Measurements from ENCODE around the gene EIF3D.

DNA sequence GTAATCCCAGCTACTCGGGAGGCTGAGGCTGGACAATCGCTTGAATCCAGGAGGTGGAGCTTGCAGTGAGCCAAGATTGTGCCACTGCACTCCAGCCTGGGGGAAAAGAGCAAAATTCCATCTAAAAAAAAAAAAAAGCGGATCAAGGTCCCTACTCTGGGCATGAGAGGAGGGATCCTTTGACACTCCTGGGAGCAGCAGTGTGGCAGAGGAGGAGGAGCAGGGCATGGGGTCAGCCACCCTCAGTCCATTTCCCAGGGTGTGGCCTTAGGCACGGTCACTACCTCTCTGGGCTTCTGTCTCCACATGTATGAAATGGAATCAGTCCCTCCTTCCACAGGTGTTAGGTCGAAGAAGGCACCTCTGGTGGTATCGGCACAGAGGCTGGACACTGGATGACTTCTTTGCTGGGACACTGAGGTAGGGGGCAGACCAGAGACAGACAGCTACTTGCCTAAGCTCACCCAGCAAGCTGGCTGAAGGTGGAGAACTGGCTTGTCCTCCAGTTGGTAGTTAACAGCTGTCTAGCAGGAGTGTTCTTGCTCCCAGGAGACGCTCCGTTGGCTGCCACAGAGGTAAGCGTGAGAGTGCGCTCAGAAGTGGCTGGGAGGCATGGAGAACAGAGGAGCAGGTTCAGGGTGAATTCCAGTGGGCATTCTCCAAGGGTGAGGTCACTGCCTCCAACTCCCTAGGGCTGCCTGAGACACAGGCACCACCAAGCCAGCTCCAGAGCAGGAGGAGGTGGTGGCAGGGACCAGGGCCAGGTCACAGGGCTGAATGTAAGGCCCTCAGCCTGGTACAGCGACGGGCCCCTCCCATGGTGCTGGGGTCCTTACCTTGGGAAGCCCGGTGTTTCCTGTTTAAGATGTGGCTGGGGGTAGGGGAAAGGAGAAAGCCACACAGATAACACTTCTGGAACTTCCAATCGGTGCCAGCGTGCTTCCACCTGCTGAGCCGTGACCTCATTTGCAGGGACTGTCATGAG is 67.0 kb downstream of the EIF3D start:
- TF ChIP-seq, protein P1, sequence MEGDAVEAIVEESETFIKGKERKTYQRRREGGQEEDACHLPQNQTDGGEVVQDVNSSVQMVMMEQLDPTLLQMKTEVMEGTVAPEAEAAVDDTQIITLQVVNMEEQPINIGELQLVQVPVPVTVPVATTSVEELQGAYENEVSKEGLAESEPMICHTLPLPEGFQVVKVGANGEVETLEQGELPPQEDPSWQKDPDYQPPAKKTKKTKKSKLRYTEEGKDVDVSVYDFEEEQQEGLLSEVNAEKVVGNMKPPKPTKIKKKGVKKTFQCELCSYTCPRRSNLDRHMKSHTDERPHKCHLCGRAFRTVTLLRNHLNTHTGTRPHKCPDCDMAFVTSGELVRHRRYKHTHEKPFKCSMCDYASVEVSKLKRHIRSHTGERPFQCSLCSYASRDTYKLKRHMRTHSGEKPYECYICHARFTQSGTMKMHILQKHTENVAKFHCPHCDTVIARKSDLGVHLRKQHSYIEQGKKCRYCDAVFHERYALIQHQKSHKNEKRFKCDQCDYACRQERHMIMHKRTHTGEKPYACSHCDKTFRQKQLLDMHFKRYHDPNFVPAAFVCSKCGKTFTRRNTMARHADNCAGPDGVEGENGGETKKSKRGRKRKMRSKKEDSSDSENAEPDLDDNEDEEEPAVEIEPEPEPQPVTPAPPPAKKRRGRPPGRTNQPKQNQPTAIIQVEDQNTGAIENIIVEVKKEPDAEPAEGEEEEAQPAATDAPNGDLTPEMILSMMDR (IDR thresholded peaks at IDR 0.05): no peak
- TF ChIP-seq EP300 (IDR thresholded peaks at IDR 0.05): no peak
- no peak for TF ChIP-seq POLR2A (IDR thresholded peaks at IDR 0.05)
